PFSK-1 (cell line): Measurements from ENCODE around the gene DIP2C.

Experiments used
- POLR2AphosphoS5 ChIP-seq: IDR thresholded peaks from 2 replicates; pipeline ENCODE4 v1.6.1; 2012; ENCODE audit warnings: low read depth, mild to moderate bottlenecking, control low read depth, low read length, moderate library complexity
- TAF1 ChIP-seq: IDR thresholded peaks from 2 replicates; pipeline ENCODE4 v1.6.1; 2012; ENCODE audit warnings: low read length, control low read depth, borderline replicate concordance; ENCODE audit not compliant: insufficient read depth

GRCh38 chr10:354901-355617, 334.4 kb downstream of the DIP2C start:
- TF ChIP-seq POLR2AphosphoS5 (no peak), TAF1 (no peak)
